SIG-M5 treated with dmso at 0.1 percent for 504 hours (cell line): ENCODE data around the gene SNTN.
"Not testable (repeated sequence)": the region's sequence is repeated elsewhere in the genome, so short reads cannot be mapped to it uniquely, and the experiment has no call there.

Source experiments
- DNase-seq: peaks from one replicate; lab custom pipeline; 2025; ENCODE audit not compliant: unreplicated experiment; lab: John Stamatoyannopoulos, UW

Gene SNTN

DNA sequence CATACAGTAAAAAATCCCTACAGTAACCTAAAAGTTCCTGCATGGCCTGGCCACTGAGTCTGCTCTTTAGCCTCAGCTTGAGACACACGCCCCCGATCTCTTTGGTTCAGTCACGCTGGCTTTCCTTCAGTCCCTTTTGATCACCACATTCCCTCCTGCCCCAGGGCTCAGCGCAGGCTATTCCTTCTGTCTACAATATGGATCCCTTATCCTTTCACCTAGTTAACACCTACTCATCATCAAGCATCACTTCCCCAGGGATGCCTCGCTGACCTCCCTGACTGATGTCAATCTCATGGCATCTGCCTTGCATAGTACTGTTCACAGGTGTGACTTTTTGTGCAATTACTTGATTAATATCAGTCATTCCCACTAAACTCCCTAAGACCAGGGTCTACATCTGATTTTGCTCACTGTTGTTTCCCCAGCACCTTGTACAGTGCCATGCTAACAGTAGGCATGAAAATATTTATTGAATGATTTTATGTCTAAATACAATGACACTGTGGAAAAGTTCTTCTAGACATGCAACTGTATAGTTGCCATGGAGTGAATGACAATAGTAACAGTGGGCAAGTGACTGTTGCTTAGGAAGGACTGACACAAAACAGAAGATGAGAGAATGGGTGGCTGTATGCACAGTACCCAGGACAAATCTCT is at the start of gene SNTN:
SNTN (plus strand) TSS at position 610 of the 660 bp plus-strand sequence; CDS start at position 623, 13 bp downstream.
- DNase-seq = no peak

DNA sequence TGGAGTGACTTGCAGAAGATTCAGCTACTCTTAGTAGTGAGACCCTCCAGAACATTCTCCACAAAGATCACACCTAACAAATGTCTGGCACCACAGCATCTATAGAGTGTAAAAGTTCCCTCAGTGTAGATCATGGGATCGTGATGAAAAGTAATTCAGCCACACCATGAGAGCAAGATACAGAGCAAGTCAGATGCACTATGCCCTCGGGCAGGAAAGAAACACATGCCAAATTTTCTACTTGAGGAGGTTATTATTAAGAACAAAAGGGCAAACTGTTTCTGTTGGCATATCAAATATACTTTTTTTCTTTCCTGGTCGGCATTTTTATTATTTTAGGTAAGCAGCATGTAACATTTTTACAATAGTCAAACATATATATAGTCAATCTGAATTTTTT is 44.8 kb upstream of the SNTN start:
- DNase-seq = no peak

DNA sequence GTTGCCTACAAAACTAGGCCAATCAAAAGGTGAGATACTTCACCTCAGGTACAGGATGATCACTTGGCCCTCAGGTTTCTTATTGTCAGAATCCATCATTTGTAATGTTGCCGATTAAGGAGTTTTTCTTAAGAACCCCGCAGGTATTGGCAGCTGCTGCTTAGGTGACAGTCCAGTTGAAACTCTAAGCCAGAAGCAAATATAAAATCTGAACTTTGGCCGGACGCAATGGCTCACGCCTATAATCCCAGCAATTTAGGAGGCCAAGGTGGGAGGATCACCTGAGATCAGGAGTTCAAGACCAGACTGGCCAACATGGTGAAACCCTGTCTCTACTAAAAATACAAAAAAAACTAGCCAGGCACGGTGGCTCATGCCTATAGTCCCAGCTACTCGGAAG is 43.1 kb upstream of the SNTN start:
- no peak for DNase-seq

- DNase-seq = no peak
These were observed 42.6 kb upstream of the SNTN start for GRCh38 chr3:63609834-63610233.

DNA sequence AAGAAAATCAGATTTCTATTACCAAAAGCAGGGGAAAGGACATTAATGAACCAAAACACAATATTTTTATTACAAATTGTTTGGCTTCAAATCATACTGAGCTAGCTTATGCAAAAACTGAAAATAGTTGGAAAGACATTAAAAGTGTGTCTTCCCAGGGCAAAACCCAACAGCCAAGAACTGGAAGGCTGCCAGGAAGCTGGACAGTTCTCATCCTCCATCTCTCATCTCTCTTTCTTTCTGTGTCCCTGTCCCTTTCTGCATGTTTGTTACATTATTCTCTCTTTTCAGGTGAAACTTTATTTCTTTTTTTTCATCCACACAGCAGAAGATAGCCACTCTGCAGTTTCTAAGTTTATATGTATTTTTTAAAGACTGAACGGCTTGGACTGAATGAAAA is 41.1 kb upstream of the SNTN start:
- no peak for DNase-seq

- DNase-seq = no peak
These were observed 38.9 kb upstream of the SNTN start for GRCh38 chr3:63613561-63613960.

- no peak for DNase-seq
These were observed 35.1 kb upstream of the SNTN start for GRCh38 chr3:63617391-63617790.

GRCh38 chr3:63624941-63625560 is 27.4 kb upstream of the SNTN start:
- DNase-seq = no peak

- no peak for DNase-seq
These were observed 20.8 kb upstream of the SNTN start for GRCh38 chr3:63631670-63632069.

DNA sequence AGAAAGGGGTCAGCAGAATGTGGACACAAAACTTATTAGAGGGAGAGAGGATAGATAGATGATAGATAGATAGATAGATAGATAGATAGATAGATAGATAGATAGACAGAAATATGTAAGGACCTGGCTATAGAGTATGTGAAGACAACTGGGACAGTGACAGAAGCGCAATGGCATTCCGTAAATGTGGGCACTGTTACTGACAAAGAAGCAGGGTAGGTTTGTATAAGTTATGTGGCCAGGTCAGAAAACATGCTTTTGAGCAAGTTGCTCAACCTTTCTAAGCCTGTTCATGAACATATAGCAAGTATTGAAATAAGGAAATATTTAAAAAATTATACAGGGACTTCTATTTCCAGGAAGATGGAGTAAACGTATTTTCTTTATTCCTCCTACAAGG is 17.3 kb upstream of the SNTN start:
- DNase-seq = no peak

GRCh38 chr3:63639806-63640205 is 12.7 kb upstream of the SNTN start:
- no peak for DNase-seq

- no peak for DNase-seq
These were observed 10.0 kb upstream of the SNTN start for GRCh38 chr3:63642488-63642887.

GRCh38 chr3:63644212-63644797 is 8.2 kb upstream of the SNTN start:
- no peak for DNase-seq

GRCh38 chr3:63644928-63645781 is 7.3 kb upstream of the SNTN start:
- not testable (repeated sequence) for DNase-seq

DNA sequence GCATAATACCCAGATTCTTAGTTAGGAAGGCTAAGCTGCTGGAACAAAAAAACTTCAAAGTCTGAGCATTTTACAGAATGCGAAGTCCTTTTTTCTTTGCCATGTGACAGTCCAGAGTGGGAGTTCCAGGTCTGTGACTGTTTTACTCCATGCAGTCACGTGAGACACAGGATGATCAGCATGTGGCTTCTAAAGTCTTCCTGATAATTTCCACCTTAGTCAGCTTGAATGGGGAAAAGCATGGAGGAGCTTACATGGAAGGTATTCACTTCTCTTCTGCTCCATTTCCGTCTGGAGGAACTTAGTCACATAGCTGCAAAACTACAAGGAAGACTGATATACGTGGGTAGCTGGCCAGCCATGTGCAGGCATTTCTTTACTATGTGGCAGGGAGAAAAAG is 1.7 kb downstream of the SNTN start:
- DNase-seq = no peak

GRCh38 chr3:63654931-63655330 is 2.5 kb downstream of the SNTN start:
- DNase-seq = no peak

- DNase-seq = no peak
These were observed 3.0 kb downstream of the SNTN start for GRCh38 chr3:63655519-63655918.

GRCh38 chr3:63656786-63657185 is 4.3 kb downstream of the SNTN start:
- DNase-seq = no peak

DNA sequence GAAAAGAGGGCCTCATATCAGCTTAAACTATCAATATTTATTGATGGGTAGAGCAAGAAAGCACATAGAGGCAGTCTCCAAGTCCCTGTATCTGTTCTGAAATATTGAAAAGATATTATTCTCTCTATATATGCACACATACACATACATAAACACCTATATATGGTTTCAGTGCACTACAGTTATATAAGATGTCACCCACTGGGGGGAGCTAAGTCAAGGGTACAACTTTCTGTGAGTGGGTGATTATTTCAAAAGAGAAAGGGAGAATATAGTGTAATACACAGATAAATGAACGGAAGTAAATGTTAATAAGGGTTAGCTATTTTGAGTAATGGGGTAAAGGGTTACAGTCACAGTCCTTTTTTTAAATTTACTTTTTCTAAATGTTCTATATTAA is 8.8 kb downstream of the SNTN start:
- peak; percentile 69 for DNase-seq

DNA sequence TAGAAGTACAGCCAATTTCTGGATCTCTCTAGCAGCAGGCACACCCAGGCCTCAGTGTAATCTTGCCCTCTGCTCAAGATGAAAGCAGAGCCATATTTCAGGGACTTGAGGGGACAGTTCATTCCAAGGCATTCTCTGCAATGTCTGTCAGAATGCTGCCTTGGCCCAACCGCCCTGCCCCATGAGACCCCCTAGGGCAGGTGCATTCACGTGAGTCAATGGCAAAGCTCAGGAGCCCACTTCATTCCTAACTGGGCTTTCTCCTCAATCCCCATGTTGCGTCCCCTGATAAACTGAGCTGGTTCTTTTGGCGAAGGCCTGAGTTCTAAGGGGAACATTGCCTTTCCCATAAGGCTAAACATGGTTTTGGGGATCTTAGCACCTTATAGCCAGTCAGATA is 9.5 kb downstream of the SNTN start:
- DNase-seq = no peak

DNA sequence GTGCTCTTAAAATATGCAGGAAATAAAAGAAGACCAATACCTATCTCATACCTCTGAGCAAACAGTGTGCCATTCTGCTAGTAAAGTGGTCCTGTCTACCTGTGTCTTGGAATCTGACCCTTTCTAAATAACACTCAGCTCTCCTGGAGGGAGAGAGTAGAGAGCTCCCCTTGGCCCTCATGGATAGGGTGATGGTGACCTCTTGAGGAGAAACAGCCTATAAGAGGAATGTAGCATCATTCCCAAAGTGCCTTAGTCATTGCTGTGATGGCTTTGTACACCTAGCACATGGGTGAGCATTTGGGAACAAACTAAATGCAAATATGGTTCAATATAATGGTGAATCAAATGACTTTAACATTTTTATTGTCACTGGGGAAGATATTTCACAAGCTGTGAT is 10.0 kb downstream of the SNTN start:
- DNase-seq = peak; percentile 69

GRCh38 chr3:63670544-63670943 is 18.1 kb downstream of the SNTN start:
- no peak for DNase-seq
